Measurements from ENCODE around the gene DDX39A.

DNA sequence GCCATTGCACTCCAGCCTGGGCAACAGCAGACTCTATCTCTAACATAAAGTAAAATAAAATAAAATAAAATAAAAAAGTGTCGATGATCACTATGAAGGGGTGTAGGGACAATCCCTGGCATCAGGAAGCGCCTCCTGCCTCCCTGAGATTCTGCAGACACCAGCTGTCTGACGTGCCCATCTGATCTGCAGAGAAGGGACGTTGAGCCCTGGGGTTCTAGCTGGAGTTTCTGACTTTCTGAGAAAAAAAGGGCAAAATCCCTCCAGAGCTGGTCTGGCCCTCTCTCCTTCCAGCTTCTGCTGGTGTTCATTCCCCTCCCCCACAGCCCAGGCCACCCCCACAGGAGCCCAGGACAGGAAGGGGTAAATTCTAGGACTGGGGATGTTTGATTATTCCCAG, 40.3 kb downstream of the DDX39A start:
- TF ChIP-seq, protein P1, sequence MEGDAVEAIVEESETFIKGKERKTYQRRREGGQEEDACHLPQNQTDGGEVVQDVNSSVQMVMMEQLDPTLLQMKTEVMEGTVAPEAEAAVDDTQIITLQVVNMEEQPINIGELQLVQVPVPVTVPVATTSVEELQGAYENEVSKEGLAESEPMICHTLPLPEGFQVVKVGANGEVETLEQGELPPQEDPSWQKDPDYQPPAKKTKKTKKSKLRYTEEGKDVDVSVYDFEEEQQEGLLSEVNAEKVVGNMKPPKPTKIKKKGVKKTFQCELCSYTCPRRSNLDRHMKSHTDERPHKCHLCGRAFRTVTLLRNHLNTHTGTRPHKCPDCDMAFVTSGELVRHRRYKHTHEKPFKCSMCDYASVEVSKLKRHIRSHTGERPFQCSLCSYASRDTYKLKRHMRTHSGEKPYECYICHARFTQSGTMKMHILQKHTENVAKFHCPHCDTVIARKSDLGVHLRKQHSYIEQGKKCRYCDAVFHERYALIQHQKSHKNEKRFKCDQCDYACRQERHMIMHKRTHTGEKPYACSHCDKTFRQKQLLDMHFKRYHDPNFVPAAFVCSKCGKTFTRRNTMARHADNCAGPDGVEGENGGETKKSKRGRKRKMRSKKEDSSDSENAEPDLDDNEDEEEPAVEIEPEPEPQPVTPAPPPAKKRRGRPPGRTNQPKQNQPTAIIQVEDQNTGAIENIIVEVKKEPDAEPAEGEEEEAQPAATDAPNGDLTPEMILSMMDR (IDR thresholded peaks at IDR 0.05): no peak
- no peak for TF ChIP-seq POLR2A (IDR thresholded peaks at IDR 0.05)
